H1 (cell line): ENCODE measurements around the gene MYH9. TPM values are rescaled to one million over a fixed set of nuclear protein-coding genes. Genes with fewer than 3 reads are reported as not detected.

ENCODE experiments used
- CTCF ChIA-PET: fragments of 300-600 bp; sonication (Branson Sonifier 250); formaldehyde crosslinking; loops from one replicate; lab custom pipeline; 2021; ENCODE audit not compliant: partially characterized antibody; lab: Charles Lee
- POLR2A ChIA-PET: fragments of 300-600 bp; sonication (Branson Sonifier 250); formaldehyde crosslinking; loops from one replicate; lab custom pipeline; 2021; ENCODE audit warnings: inconsistent platforms; ENCODE audit not compliant: partially characterized antibody; lab: Charles Lee
- DNase-seq, 2 experiments: peaks; one replicate each; pipeline versions ENCODE4 v3.0.0 to v3.0.0-alpha.2; 2010 to 2022; ENCODE audit warnings: low spot score in 2 of 2, low read depth in 1 of 2, mixed read lengths in 1 of 2
- FAIRE-seq: peaks from 2 replicates; lab custom pipeline; 2011; peaks lifted over from hg19 to GRCh38; lab: Jason Lieb, UNC
- H2AFZ ChIP-seq: 2 replicates; pipeline ENCODE4 v1.8.1; 2012; ENCODE audit warnings: low read length, inconsistent platforms
- H2AK5ac ChIP-seq: 2 replicates; pipeline ENCODE4 v1.6.1; 2013; ENCODE audit warnings: low read depth, low read length
- H2BK120ac ChIP-seq: replicated peaks from 2 replicates; pipeline ENCODE3; 2013; ENCODE audit warnings: low read depth, low read length, inconsistent platforms
- H2BK12ac ChIP-seq: 2 replicates; pipeline ENCODE4 v1.6.1; 2013; ENCODE audit warnings: low read depth, low read length
- H2BK15ac ChIP-seq: 2 replicates; pipeline ENCODE4 v1.6.1; 2013; ENCODE audit warnings: low read length
- H2BK20ac ChIP-seq: 2 replicates; pipeline ENCODE4 v1.6.1; 2013; ENCODE audit warnings: low read length
- H2BK5ac ChIP-seq: 2 replicates; pipeline ENCODE4 v1.6.1; 2013; ENCODE audit warnings: low read depth, low read length
- H3K14ac ChIP-seq: 2 replicates; pipeline ENCODE4 v1.6.1; 2013; ENCODE audit warnings: inconsistent platforms; ENCODE audit not compliant: insufficient read length
- H3K18ac ChIP-seq: 2 replicates; pipeline ENCODE4 v1.6.1; 2013; ENCODE audit warnings: low read length; ENCODE audit errors: extremely low read depth
- H3K23ac ChIP-seq: 2 replicates; pipeline ENCODE4 v1.6.1; 2013; ENCODE audit warnings: inconsistent platforms; ENCODE audit not compliant: insufficient read length
- H3K23me2 ChIP-seq: 2 replicates; pipeline ENCODE4 v1.6.1; 2013; ENCODE audit warnings: low read depth, low read length
- H3K27ac ChIP-seq: 2 replicates; pipeline ENCODE4 v1.6.1; 2011; ENCODE audit warnings: low read depth, low read length, inconsistent platforms
- H3K27me3 ChIP-seq, 4 experiments: replicated peaks in 1 of 4; 1 replicate in 1 of 4; 2 replicates in 3 of 4; pipeline versions ENCODE4 v1.6.1 to v1.8.1; 2011 to 2013; ENCODE audit warnings: low read length in 3 of 4, mild to moderate bottlenecking in 3 of 4, inconsistent platforms in 2 of 4, mixed read lengths in 2 of 4, moderate library complexity in 1 of 4; ENCODE audit not compliant: control insufficient read depth in 3 of 4, insufficient read depth in 3 of 4; ENCODE audit errors: extremely low read depth in 1 of 4
- H3K36me3 ChIP-seq, 4 experiments: 2 replicates each; pipeline versions ENCODE4 v1.6.1 to v1.8.1; 2011 to 2013; ENCODE audit warnings: mild to moderate bottlenecking in 4 of 4, low read length in 3 of 4, moderate library complexity in 2 of 4, control low read depth in 1 of 4, inconsistent platforms in 1 of 4; ENCODE audit not compliant: insufficient read depth in 4 of 4, control insufficient read depth in 2 of 4
- H3K4ac ChIP-seq: replicated peaks from 2 replicates; pipeline ENCODE3; 2013; ENCODE audit warnings: low read length, low read depth, mixed read lengths, inconsistent platforms; ENCODE audit not compliant: insufficient read length
- H3K4me1 ChIP-seq, 4 experiments: replicated peaks in 1 of 4; 1 replicate in 1 of 4; 2 replicates in 3 of 4; pipeline versions ENCODE4 v1.6.1 to v1.8.1; 2011 to 2013; ENCODE audit warnings: low read length in 3 of 4, inconsistent platforms in 2 of 4, mixed read lengths in 1 of 4; ENCODE audit not compliant: insufficient read depth in 4 of 4, control insufficient read depth in 3 of 4
- H3K4me2 ChIP-seq, 2 experiments: 2 replicates each; pipeline versions ENCODE4 v1.6.1 to v1.8.1; 2011 to 2013; ENCODE audit warnings: low read depth in 2 of 2, low read length in 2 of 2, control low read depth in 1 of 2, inconsistent platforms in 1 of 2, mild to moderate bottlenecking in 1 of 2; ENCODE audit not compliant: insufficient read depth in 1 of 2
- H3K4me3 ChIP-seq, 4 experiments: fragments of 200-600, 300-600 bp in 1 of 4; sonication (generic), shearing (Covaris generic), sonication (Bioruptor Twin) in 1 of 4; 2 replicates each; pipeline versions ENCODE4 v1.5.1 to v1.8.1; 2011 to 2016; ENCODE audit warnings: low read length in 4 of 4, low read depth in 3 of 4, control low read depth in 2 of 4, inconsistent platforms in 2 of 4, mild to moderate bottlenecking in 2 of 4, mixed read lengths in 1 of 4, moderate library complexity in 1 of 4; ENCODE audit not compliant: insufficient read depth in 2 of 4; ENCODE audit errors: extremely low read depth in 1 of 4
- H3K56ac ChIP-seq: replicated peaks from 2 replicates; pipeline ENCODE3; 2013; ENCODE audit warnings: low read depth, mild to moderate bottlenecking, mixed read lengths, low read length, inconsistent platforms; ENCODE audit not compliant: insufficient read length
- H3K79me1 ChIP-seq: 2 replicates; pipeline ENCODE4 v1.6.1; 2013; ENCODE audit warnings: low read depth, low read length, control low read depth
- H3K79me2 ChIP-seq, 2 experiments: 2 replicates each; pipeline versions ENCODE4 v1.6.1 to v1.8.1; 2012 to 2013; ENCODE audit warnings: low read length in 2 of 2, mild to moderate bottlenecking in 2 of 2, inconsistent platforms in 1 of 2; ENCODE audit not compliant: insufficient read depth in 2 of 2, control insufficient read depth in 1 of 2
- H3K9ac ChIP-seq, 4 experiments: replicated peaks in 1 of 4; 1 replicate in 1 of 4; 2 replicates in 3 of 4; pipeline versions ENCODE4 v1.6.1 to v1.8.1; 2011 to 2013; ENCODE audit warnings: low read depth in 3 of 4, low read length in 3 of 4, control low read depth in 2 of 4, mild to moderate bottlenecking in 2 of 4, moderate library complexity in 2 of 4, inconsistent platforms in 1 of 4; ENCODE audit errors: extremely low read depth in 1 of 4
- H3K9me3 ChIP-seq, 2 experiments: 2 replicates each; pipeline versions ENCODE4 v1.6.1 to v1.8.1; 2012 to 2013; ENCODE audit warnings: mild to moderate bottlenecking in 2 of 2, moderate library complexity in 2 of 2, control low read depth in 1 of 2, inconsistent platforms in 1 of 2, low read depth in 1 of 2, low read length in 1 of 2, mixed read lengths in 1 of 2; ENCODE audit not compliant: insufficient read depth in 2 of 2
- H4K20me1 ChIP-seq, 2 experiments: replicated peaks in 1 of 2; 2 replicates each; pipeline versions ENCODE3 to v1.8.1; 2011 to 2013; ENCODE audit warnings: inconsistent platforms in 2 of 2, low read length in 2 of 2, mild to moderate bottlenecking in 1 of 2; ENCODE audit not compliant: insufficient read depth in 2 of 2, control insufficient read depth in 1 of 2
- H4K5ac ChIP-seq: 2 replicates; pipeline ENCODE4 v1.6.1; 2013; ENCODE audit warnings: low read length, low read depth, mixed read lengths, inconsistent platforms; ENCODE audit not compliant: insufficient read length
- H4K8ac ChIP-seq: 2 replicates; pipeline ENCODE4 v1.8.0; 2013; ENCODE audit warnings: mild to moderate bottlenecking, moderate library complexity, low read length, inconsistent platforms; ENCODE audit not compliant: insufficient read depth; ENCODE audit errors: extremely low read depth
- H4K91ac ChIP-seq: replicated peaks from 2 replicates; pipeline ENCODE3; 2013; ENCODE audit warnings: low read length, mixed read lengths, inconsistent platforms; ENCODE audit not compliant: insufficient read length
- ATF2 ChIP-seq: IDR thresholded peaks from 2 replicates; pipeline ENCODE4 v1.6.1; 2012; ENCODE audit warnings: low read length, inconsistent platforms
- CBX8 ChIP-seq: fragments of 300-800, 300-1000 bp; sonication (generic); IDR thresholded peaks from 2 replicates; pipeline ENCODE4 v1.7.1; 2016; ENCODE audit warnings: low read depth, low read length, borderline replicate concordance
- CHD2 ChIP-seq: IDR thresholded peaks from 2 replicates; pipeline ENCODE4 v1.6.1; 2012; ENCODE audit warnings: low read length, improper control_type of control experiment
- EP300 ChIP-seq, 2 experiments: IDR thresholded peaks; 1 replicate in 1 of 2; 2 replicates in 1 of 2; pipeline ENCODE4 v1.6.1; 2011 to 2012; ENCODE audit warnings: low read depth in 2 of 2, low read length in 2 of 2, mild to moderate bottlenecking in 2 of 2, borderline replicate concordance in 1 of 2, inconsistent platforms in 1 of 2, moderate library complexity in 1 of 2
- EZH2 ChIP-seq: fragments of 200-600 bp; sonication (generic); IDR thresholded peaks from 2 replicates; pipeline ENCODE4 v1.7.1; 2012; ENCODE audit warnings: low read depth, mild to moderate bottlenecking, moderate library complexity, low read length, inconsistent platforms; ENCODE audit not compliant: severe bottlenecking
- FOSL1 ChIP-seq: IDR thresholded peaks from 2 replicates; pipeline ENCODE4 v1.6.1; 2011; ENCODE audit warnings: mild to moderate bottlenecking, low read depth, low read length, moderate library complexity; ENCODE audit not compliant: insufficient read depth
- POU5F1 ChIP-seq: IDR thresholded peaks from 2 replicates; pipeline ENCODE4 v1.6.1; 2011; ENCODE audit warnings: low read depth, mild to moderate bottlenecking, low read length, moderate library complexity
- RXRA ChIP-seq: IDR thresholded peaks from 2 replicates; pipeline ENCODE4 v1.6.1; 2011; ENCODE audit warnings: low read depth, mild to moderate bottlenecking, low read length, moderate library complexity; ENCODE audit not compliant: insufficient read depth
- SP4 ChIP-seq: IDR thresholded peaks from 2 replicates; pipeline ENCODE4 v1.6.1; 2012; ENCODE audit warnings: low read length, inconsistent platforms
- TAF7 ChIP-seq: optimal IDR thresholded peaks from 2 replicates; pipeline ENCODE3; 2011; ENCODE audit warnings: low read depth, mild to moderate bottlenecking, inconsistent platforms, low read length, moderate library complexity, borderline replicate concordance
- ZNF274 ChIP-seq: IDR thresholded peaks from 2 replicates; pipeline ENCODE4 v1.7.0; 2012; ENCODE audit warnings: low read length, borderline replicate concordance; ENCODE audit errors: extremely low read depth
- WGBS, 2 experiments: shearing (Covaris generic) in 1 of 2; methylation state at CpG; one replicate each; pipeline versions ENCODE4 v1.1.6 to v1.1.7; 2013 to 2015; ENCODE audit warnings: low lambda C conversion rate in 2 of 2, mixed read lengths in 2 of 2, inconsistent platforms in 1 of 2, low coverage in 1 of 2, missing lambda C conversion rate in 1 of 2; ENCODE audit not compliant: insufficient replicate concordance in 2 of 2, insufficient coverage in 1 of 2, insufficient read length in 1 of 2; ENCODE audit errors: extremely low coverage in 1 of 2, missing lambda C conversion rate in 1 of 2; 5-methylcytosine and 5-hydroxymethylcytosine counted together
- polyA plus RNA-seq, 7 experiments: library from polyadenylated mRNA; depleted of rRNA in 3 of 7; stranded (reverse) in 5 of 7; unstranded in 2 of 7; fragments of >200 nt in 5 of 7; fragments of 200-250 nt in 2 of 7; gene quantifications; 1 replicate in 5 of 7; 2 replicates in 1 of 7; 4 replicates in 1 of 7; pipeline versions ENCODE4 v1.2.1 to v1.2.3, GENCODE V29; 2011 to 2013; ENCODE audit warnings: missing spikeins in 2 of 7, mixed read lengths in 2 of 7
- total RNA-seq: library from RNA; stranded (reverse); fragmentation: NEBNext Ultra II Directional; extraction: Animal tissue kit (Norgen Biotek cat#: 25700); gene quantifications from 2 replicates; pipeline ENCODE4 v1.2.1, GENCODE V29; 2021

The MYH9 gene
- total and polyA plus RNA-seq, 2 of the 8 experiments (the other 6 are each of a cell fraction or from before 2014, with no cell fraction given) = 24.9 to 322 TPM

DNA sequence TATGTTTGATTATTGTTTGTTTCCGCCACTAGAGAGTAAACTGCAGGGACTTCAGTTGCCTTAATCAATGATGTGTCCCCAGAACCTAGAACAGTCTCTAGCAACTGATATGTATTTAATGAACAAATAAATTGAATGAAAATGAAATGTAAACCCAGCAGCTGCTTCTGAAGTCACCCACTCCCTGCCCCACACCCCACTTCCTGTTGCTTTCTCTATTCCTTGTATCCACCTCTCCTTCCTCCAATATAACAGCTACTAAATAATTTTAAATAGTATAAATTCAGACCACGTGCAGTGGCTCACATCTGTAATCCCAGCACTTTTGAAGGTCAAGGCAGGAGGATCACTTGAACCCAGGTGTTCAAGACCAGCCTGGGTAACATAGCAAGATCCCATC lies 15.8 kb downstream of the MYH9 start:
- H3K14ac ChIP-seq = no peak overlapping the region
- no peak overlapping the region for H2AK5ac ChIP-seq
- H2BK15ac ChIP-seq = no peak overlapping the region
- peaks cover 11 to 25% of the 10 kb centered on the region in 2 experiments for H4K20me1 ChIP-seq
- no peaks in the 10 kb centered on the region for H3K23me2 ChIP-seq
- no peak overlapping the region for H3K23ac ChIP-seq
- H3K36me3 ChIP-seq = no peaks in the 10 kb centered on the region
- no peak overlapping the region for H4K8ac ChIP-seq
- no peak overlapping the region for H4K5ac ChIP-seq
- 90% methylated on average over 2 of the region's 2 CpGs; no CpG with 5 or more reads in 1 of the 2 experiments for WGBS, 2 experiments
- no peak overlapping the region for H3K27ac ChIP-seq
- H3K56ac ChIP-seq = no peak overlapping the region
- CTCF ChIA-PET = interaction anchor here (0.9 to 1.7 kb wide), 3 partner anchors 37 to 71 kb away, joined by 3 to 8 read pairs (median 3); no protein-coding TSS in a partner anchor
- POLR2A ChIA-PET = interaction anchor here (1.4 to 19.2 kb wide), 4 partner anchors 6 to 45 kb away, joined by 3 to 263 read pairs (median 133); partner anchors contain the start of gene MYH9
- no peak for FAIRE-seq
- no peaks in the 10 kb centered on the region for H3K27me3 ChIP-seq
- H3K18ac ChIP-seq = no peak overlapping the region
- no peaks in the 10 kb centered on the region for H3K9me3 ChIP-seq
- H3K4ac ChIP-seq = no peak overlapping the region
- 0 out of 2 replicates have a peak overlapping the region, but pooled peaks have one; percentile 39 for H2BK12ac ChIP-seq
- H3K4me2 ChIP-seq = no peak overlapping the region
- no peak overlapping the region for H2BK120ac ChIP-seq
- no peak overlapping the region for H3K9ac ChIP-seq
- H2BK20ac ChIP-seq = no peak overlapping the region
- H3K4me1 ChIP-seq = peaks cover 29 to 50% (median 39%) of the 10 kb centered on the region in 4 experiments
- H4K91ac ChIP-seq = no peak overlapping the region
- peaks cover 18% of the 10 kb centered on the region for H3K79me1 ChIP-seq
- H2AFZ ChIP-seq = no peak overlapping the region
- no peak for DNase-seq
- peaks cover 16 to 97% of the 10 kb centered on the region in 2 experiments for H3K79me2 ChIP-seq
- no peak overlapping the region for H3K4me3 ChIP-seq
- H2BK5ac ChIP-seq = no peak overlapping the region
- no peak for TF ChIP-seq POU5F1
- TF ChIP-seq RXRA = no peak
- TF ChIP-seq EZH2 = no peak
- TF ChIP-seq FOSL1 = no peak
- TF ChIP-seq SP4 = no peak
- no peak for TF ChIP-seq EP300 (IDR thresholded peaks at IDR 0.05; ENCODE audit: borderline replicate concordance in 1 of 2, low read depth in 2 of 2, low read length in 2 of 2)
- no peak for TF ChIP-seq ATF2
- TF ChIP-seq CBX8 = no peak
- no peak for TF ChIP-seq TAF7
- no peak for TF ChIP-seq CHD2
- no peak for TF ChIP-seq ZNF274
